Panc1 (cell line): ENCODE results near the gene SMNDC1. TPM values are rescaled to one million over a fixed set of nuclear protein-coding genes. Genes with fewer than 3 reads are reported as not detected.

Experiments
- ATAC-seq: fragments of 200-7000 bp; cut with Tn5 transposase; 2 replicates; pipeline ENCODE4 v1.9.1; 2020; ENCODE audit warnings: mild to moderate bottlenecking, moderate library complexity
- BruUV-seq: library from RNA; stranded (reverse); fragments of 400-500 nt; replicated peaks from 2 replicates; lab custom pipeline; 2021; lab: Mats Ljungman, UMichigan
- CTCF ChIA-PET: fragments of 300-600 bp; sonication (Branson Sonifier 250); formaldehyde crosslinking; loops from one replicate; lab custom pipeline; 2022; ENCODE audit warnings: antibody characterized with exemption; lab: Charles Lee
- POLR2A ChIA-PET: fragments of 300-600 bp; sonication (Branson Sonifier 250); formaldehyde crosslinking; loops from one replicate; lab custom pipeline; 2022; ENCODE audit warnings: antibody characterized with exemption; lab: Charles Lee
- DNase-seq: peaks from one replicate; pipeline ENCODE4 v3.0.0-alpha.2; 2010; ENCODE audit warnings: low read depth, low spot score
- H3K27ac ChIP-seq: 2 replicates; pipeline ENCODE4 v1.5.1; 2011; ENCODE audit warnings: mild to moderate bottlenecking, low read length, inconsistent platforms
- H3K27me3 ChIP-seq: fragments of 200-500 bp; sonication (Bioruptor generic); 2 replicates; pipeline ENCODE4 v1.6.0; 2014; ENCODE audit warnings: low read length, inconsistent platforms; ENCODE audit not compliant: control insufficient read depth, insufficient read depth
- H3K36me3 ChIP-seq: fragments of 200-500 bp; sonication (Bioruptor generic); 2 replicates; pipeline ENCODE4 v1.5.1; 2014; ENCODE audit warnings: inconsistent platforms, mild to moderate bottlenecking, low read length, moderate library complexity; ENCODE audit not compliant: control insufficient read depth, insufficient read depth
- H3K4me1 ChIP-seq: 2 replicates; pipeline ENCODE4 v1.5.1; 2011; ENCODE audit warnings: inconsistent platforms, mild to moderate bottlenecking, low read length, moderate library complexity; ENCODE audit not compliant: control insufficient read depth, insufficient read depth
- H3K4me3 ChIP-seq, 2 experiments: 2 replicates each; pipeline ENCODE4 v1.5.1; 2011 to 2012; ENCODE audit warnings: low read depth in 2 of 2, low read length in 2 of 2, mild to moderate bottlenecking in 2 of 2, inconsistent platforms in 1 of 2, moderate library complexity in 1 of 2
- H3K9me3 ChIP-seq: fragments of 200-500 bp; sonication (Bioruptor generic); 2 replicates; pipeline ENCODE4 v1.5.1; 2014; ENCODE audit warnings: low read depth, mild to moderate bottlenecking, inconsistent platforms, low read length, moderate library complexity; ENCODE audit not compliant: control insufficient read depth, insufficient read depth
- CTCF ChIP-seq: fragments of 450-650 bp; IDR thresholded peaks from 2 replicates; pipeline ENCODE4 v1.5.1; 2017; ENCODE audit warnings: mild to moderate bottlenecking
- REST ChIP-seq, 2 experiments: IDR thresholded peaks; 2 replicates each; pipeline ENCODE4 v1.6.1; 2011 to 2012; ENCODE audit warnings: low read depth in 2 of 2, control low read depth in 1 of 2, low read length in 1 of 2, mild to moderate bottlenecking in 1 of 2, moderate library complexity in 1 of 2; ENCODE audit not compliant: insufficient read depth in 1 of 2
- SIN3A ChIP-seq: IDR thresholded peaks from 2 replicates; pipeline ENCODE4 v1.6.1; 2012; ENCODE audit warnings: low read depth, mild to moderate bottlenecking, low read length, moderate library complexity, borderline replicate concordance; ENCODE audit not compliant: insufficient read depth
- in situ Hi-C: cut with HindIII; loops from 2 replicates; pipeline ENCODE4 v1.10.0; 2016; ENCODE audit warnings: low sequenced_read_pairs, low pct_unique_long_range_greater_than_20kb
- intact Hi-C: fragments of 100-400 bp; cut with micrococcal nuclease; formaldehyde crosslinking; loops from one replicate; pipeline ENCODE4 v1.10.0; 2022; ENCODE audit not compliant: unreplicated experiment
- total RNA-seq: library from RNA; stranded (reverse); gene quantifications from one replicate; pipeline ENCODE4 v1.2.1, GENCODE V29; 2021; ENCODE audit not compliant: unreplicated experiment

Gene SMNDC1
- total RNA-seq, 1 experiment from 2014 or later = 62.2 TPM

GRCh38 chr10:110284262-110284661 is 20.5 kb downstream of the SMNDC1 start:
- intact Hi-C loops = no loop called here
- Histone ChIP-seq H3K27me3 (no peaks in the 10 kb centered on the region), H3K4me3 (no peak overlapping the region), H3K36me3 (peaks cover 4% of the 10 kb centered on the region; the same call in 1 of the 2 replicates), H3K9me3 (no peaks in the 10 kb centered on the region), H3K4me1 (no peaks in the 10 kb centered on the region), H3K27ac (no peak overlapping the region)
- ATAC-seq (no peak), DNase-seq (no peak)
- POLR2A ChIA-PET = no interaction called here
- in situ Hi-C loops = no loop called here
- CTCF ChIA-PET = no interaction called here
- TF ChIP-seq CTCF = no peak
- no peak for TF ChIP-seq REST (IDR thresholded peaks at IDR 0.05; ENCODE audit: insufficient read depth in 1 of 2, low read depth in 2 of 2, low read length in 1 of 2)
- BruUV-seq = no TSS peak

GRCh38 chr10:110279407-110279986 is 25.2 kb downstream of the SMNDC1 start:
- Histone ChIP-seq H3K9me3 (no peaks in the 10 kb centered on the region), H3K27me3 (no peaks in the 10 kb centered on the region), H3K4me3 (no peak overlapping the region), H3K4me1 (no peaks in the 10 kb centered on the region), H3K36me3 (no peaks in the 10 kb centered on the region; the same call in 1 of the 2 replicates), H3K27ac (no peak overlapping the region)
- POLR2A ChIA-PET = no interaction called here
- CTCF ChIA-PET = interaction anchor here (0.6 to 1.6 kb wide), 5 partner anchors 24 to 422 kb away, joined by 3 to 5 read pairs (median 3); no protein-coding TSS in a partner anchor
- ATAC-seq (peak; percentile 90), DNase-seq (peak; percentile 52)
- in situ Hi-C loops = no loop called here
- no TSS peak for BruUV-seq
- intact Hi-C loops = loop anchor here (1.0 to 5.0 kb wide), 3 partner anchors 72 to 395 kb away; partner anchors contain the start of gene MXI1
- TF ChIP-seq REST (IDR thresholded peaks at IDR 0.05; ENCODE audit: insufficient read depth in 1 of 2, low read depth in 2 of 2, low read length in 1 of 2) (no peak), SIN3A (no peak), CTCF (peak; percentile 80)
